ENCODE results near the gene SEC22B. TPM values are rescaled to one million over a fixed set of nuclear protein-coding genes. Genes with fewer than 3 reads are reported as not detected.

The SEC22B gene
- total and polyA plus RNA-seq, 2 of the 13 experiments (the other 11 are each of a cell fraction or from before 2014, with no cell fraction given) = 14.2 to 29.1 TPM

DNA sequence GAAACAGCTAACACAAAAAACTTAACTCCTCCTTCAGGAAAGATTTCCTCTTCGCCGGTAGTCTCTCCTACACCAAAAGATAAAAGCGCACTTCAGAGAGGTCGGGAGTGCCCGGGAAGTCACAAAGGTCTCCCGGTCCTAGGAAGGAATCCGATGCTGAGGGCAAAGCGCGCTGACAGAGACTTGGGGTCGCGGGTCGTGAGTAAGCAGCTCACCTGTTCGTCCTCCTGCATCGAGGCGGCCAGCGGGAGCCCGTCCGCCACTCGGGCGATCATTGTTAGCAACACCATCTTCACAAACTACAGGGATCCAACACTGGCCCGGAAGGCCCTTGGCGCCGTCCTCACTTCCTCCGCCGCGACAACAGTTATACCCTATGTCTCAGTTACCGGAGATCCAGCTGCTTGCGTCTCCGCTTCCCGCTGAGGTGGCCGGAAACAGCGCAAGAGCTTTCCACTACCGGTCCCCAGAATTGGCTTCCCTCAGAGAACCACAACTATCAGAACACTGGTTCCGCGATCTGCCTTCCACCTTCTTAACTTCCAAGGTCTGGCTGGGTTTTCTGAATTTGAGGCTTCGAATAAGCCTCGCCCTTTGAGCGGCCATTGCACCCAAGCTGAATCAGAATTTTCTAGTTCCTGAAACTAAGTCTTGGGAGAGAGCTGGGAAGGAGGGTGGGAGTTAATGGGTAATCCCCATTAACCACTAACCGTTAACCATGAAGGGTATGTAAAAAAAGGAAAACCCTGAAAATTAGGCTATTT lies at the start of gene SEC22B (continued):
- TF ChIP-seq HCFC1 (IDR thresholded peaks at IDR 0.05; ENCODE audit: low read depth, low read length) (peak; percentile 79), ZNF253 (CRISPR knock-in tag; IDR thresholded peaks at IDR 0.05; ENCODE audit: borderline replicate concordance) (0 out of 2 replicates have a peak, but pooled peaks have one; percentile 27), SMAD3 (CRISPR knock-in tag; IDR thresholded peaks at IDR 0.05) (peak; percentile 95), RNF2 (conservative IDR thresholded peaks at IDR 0.05; ENCODE audit: low read depth) (peak; percentile 32; the same call in 1 of the 2 replicates), FOXA3 (CRISPR knock-in tag; IDR thresholded peaks at IDR 0.05) (peak; percentile 76), CCDC6 (CRISPR knock-in tag; IDR thresholded peaks at IDR 0.05) (peak; percentile 70), ZNF777 (CRISPR knock-in tag; IDR thresholded peaks at IDR 0.05) (peak; percentile 25; the same call in 1 of the 2 replicates), YEATS2 (CRISPR knock-in tag; IDR thresholded peaks at IDR 0.05; ENCODE audit: borderline replicate concordance) (peak; percentile 97), MYC (CRISPR knock-in tag; IDR thresholded peaks at IDR 0.05; ENCODE audit: borderline replicate concordance) (peak; percentile 76; the same call in 1 of the 2 replicates), BRD4 (CRISPR knock-in tag; IDR thresholded peaks at IDR 0.05) (peak; percentile 88), JUNB (CRISPR knock-in tag; IDR thresholded peaks at IDR 0.05; ENCODE audit: borderline replicate concordance) (no peak), CEBPG (CRISPR knock-in tag; IDR thresholded peaks at IDR 0.05) (peak; percentile 72), NKX3-1 (CRISPR knock-in tag; IDR thresholded peaks at IDR 0.05) (peak; percentile 87; the same call in 1 of the 2 replicates), ZSCAN21 (CRISPR knock-in tag; IDR thresholded peaks at IDR 0.05; ENCODE audit: borderline replicate concordance) (peak; percentile 44; the same call in 1 of the 2 replicates), DBP (CRISPR knock-in tag; IDR thresholded peaks at IDR 0.05; ENCODE audit: not compliant biosample characterization) (no peak), ZNF264 (CRISPR knock-in tag; IDR thresholded peaks at IDR 0.05) (0 out of 2 replicates have a peak, but pooled peaks have one; percentile 35), ZNF350 (CRISPR knock-in tag; IDR thresholded peaks at IDR 0.05; ENCODE audit: borderline replicate concordance, low read depth) (peak; percentile 87; the same call in 1 of the 2 replicates), CSRNP2 (CRISPR knock-in tag; conservative IDR thresholded peaks at IDR 0.05; ENCODE audit: low read depth) (no peak), SP1 (IDR thresholded peaks at IDR 0.05) (no peak), SP1 (CRISPR knock-in tag; IDR thresholded peaks at IDR 0.05) (peak; percentile 62; the same call in 1 of the 2 replicates), NR2F6 (IDR thresholded peaks at IDR 0.05) (peak; percentile 41), NR2F6 (CRISPR knock-in tag; IDR thresholded peaks at IDR 0.05) (peak; percentile 16; the same call in 1 of the 2 replicates), ATF7-NPFF (CRISPR knock-in tag; IDR thresholded peaks at IDR 0.05; ENCODE audit: low read depth) (peak; percentile 37; the same call in 1 of the 2 replicates), CBFB (CRISPR knock-in tag; IDR thresholded peaks at IDR 0.05) (peak; percentile 46; the same call in 1 of the 2 replicates), CBX2 (IDR thresholded peaks at IDR 0.05; ENCODE audit: low read depth, low read length) (peak; percentile 84; the same call in 1 of the 2 replicates), CBX2 (CRISPR knock-in tag; IDR thresholded peaks at IDR 0.05; ENCODE audit: low read depth) (no peak), MXI1 (IDR thresholded peaks at IDR 0.05; ENCODE audit: borderline replicate concordance, low read depth, low read length) (peak; percentile 67; the same call in 1 of the 3 replicates), PHF20 (CRISPR knock-in tag; IDR thresholded peaks at IDR 0.05) (peak; percentile 97), ZFP41 (CRISPR knock-in tag; IDR thresholded peaks at IDR 0.05; ENCODE audit: borderline replicate concordance) (no peak)
